ENCODE data around the gene DIO3. TPM values are rescaled to one million over a fixed set of nuclear protein-coding genes. Genes with fewer than 3 reads are reported as not detected.

DIO3 gene
- total RNA-seq, 1 donor from 2014 or later = 1.8 TPM

DNA sequence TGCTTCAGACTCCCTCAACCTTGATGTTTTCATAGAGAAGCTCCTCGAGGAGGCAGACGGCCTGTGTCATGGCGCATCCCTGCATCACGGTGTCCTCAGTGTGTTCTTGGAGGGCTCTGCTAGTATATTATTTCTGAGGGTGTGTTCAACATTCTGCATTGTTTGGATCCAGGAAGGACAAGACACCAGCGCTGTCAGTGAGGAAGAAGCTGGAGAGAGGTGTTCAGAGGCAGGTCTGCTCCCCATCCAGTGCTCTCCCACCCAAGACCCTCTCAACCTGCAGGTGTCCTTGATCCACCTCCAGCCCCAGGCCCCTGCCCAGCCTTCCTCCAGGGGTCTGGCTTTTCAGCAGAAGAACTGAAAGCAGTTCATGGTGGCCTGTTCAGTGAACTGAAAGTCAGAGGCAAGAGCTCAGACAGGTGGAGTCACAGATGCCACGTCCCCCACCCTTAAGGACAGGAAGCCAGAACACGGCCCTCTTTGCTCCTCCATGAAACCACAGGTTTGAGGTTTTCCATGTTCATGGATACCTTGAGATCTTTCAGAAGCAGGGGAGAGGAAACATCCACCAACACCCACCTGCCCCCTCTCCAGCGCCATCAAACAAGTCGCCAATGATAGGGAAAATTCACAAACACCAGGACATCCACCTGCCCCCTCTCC, 37.4 kb downstream of the DIO3 start:
- DNase-seq (ENCODE audit: low spot score) = no peak

DNA sequence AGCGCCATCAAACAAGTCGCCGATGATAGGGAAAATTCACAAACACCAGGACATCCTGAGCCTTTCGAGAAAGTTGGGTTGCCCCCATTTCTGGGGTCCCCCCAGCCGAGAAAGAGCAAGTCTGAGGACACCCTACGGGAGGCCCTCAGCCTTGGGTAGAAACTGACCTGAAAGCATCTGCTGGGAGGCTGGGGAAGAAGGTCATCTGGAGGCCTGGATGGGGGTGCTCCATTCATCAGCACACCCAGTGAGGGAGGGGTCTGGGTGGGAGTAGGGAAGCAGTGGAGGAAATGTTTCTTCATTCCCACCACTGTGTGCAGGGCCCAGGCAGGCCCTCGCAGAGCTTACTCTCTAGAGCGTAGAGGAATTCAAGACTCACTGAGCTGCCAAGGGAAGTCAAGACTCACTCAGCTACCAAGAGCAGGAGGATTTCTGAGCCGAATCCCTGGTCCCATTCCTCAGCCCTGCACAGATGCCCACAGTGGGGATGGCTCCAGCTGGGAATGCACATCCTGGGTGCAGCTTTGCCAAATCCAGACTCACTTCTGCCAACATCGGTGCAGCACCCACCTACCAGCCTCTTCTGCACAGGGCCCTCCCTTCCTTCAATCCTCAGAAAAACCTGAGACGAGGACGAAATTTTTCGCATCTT, 38.1 kb downstream of the DIO3 start:
- DNase-seq (ENCODE audit: low spot score) = no peak

DNA sequence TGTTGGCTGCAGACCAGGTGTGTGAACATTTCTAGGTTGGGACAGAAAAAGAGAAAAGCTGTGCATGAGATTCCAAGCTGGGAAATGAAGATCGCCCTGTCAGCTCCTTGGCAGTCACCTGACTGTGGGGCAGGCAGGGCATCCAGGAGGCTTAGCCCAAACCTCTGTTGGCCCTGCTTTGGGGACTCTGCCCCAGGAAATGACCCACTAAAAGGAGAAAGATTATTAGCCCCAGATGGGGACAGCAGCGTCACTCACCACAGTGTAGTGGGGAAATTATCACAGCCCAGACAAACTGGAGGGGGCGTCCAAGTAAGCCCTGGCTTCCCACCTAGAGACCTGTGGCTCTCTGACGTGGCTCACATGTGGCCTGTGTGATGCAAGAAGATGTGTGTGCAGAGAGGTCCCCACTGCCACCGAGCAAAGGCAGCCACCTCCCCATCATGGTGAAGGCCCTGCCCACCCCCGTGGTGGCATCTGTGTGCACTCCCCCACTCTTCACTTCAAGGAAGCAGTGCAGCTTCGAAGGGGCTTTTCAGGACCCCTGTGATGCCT, 39.1 kb downstream of the DIO3 start:
- no peak for DNase-seq (ENCODE audit: low spot score)

DNA sequence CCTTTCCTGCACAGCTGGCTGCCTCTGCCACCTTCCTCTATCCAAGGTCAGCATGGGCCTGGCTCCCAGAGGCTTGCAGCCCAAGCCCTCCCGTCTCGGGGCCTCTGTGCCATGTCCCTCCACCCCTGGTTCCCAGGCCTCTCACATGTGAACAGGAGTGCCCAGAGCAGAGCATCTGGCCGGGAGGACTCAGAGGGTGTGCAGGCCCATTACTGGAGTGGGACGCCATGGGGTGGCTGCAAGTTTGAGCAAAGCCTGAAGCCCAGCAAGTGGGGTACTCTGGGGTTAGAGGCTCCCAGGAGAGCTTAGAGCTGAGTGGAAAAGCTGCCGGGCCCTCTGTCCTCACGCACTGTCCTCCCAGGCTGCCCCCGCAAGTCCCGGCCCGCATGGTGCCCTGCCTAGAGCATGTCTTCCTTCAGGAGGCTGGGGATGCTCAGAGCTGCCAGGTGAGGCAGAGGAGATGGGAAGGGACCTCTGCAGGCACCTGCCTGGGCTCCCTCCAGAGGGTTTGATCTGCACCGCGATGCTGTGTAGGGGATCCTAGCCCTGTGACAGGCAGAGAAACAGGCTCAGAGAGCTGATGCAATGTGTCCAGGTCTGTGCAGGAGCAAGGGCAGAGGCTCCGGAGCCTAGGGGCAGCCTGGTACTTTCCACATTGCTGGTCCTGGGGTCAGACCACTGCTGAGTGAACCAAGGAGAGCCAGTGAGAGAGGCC, 39.8 kb downstream of the DIO3 start:
- no peak for DNase-seq (ENCODE audit: low spot score)

DNA sequence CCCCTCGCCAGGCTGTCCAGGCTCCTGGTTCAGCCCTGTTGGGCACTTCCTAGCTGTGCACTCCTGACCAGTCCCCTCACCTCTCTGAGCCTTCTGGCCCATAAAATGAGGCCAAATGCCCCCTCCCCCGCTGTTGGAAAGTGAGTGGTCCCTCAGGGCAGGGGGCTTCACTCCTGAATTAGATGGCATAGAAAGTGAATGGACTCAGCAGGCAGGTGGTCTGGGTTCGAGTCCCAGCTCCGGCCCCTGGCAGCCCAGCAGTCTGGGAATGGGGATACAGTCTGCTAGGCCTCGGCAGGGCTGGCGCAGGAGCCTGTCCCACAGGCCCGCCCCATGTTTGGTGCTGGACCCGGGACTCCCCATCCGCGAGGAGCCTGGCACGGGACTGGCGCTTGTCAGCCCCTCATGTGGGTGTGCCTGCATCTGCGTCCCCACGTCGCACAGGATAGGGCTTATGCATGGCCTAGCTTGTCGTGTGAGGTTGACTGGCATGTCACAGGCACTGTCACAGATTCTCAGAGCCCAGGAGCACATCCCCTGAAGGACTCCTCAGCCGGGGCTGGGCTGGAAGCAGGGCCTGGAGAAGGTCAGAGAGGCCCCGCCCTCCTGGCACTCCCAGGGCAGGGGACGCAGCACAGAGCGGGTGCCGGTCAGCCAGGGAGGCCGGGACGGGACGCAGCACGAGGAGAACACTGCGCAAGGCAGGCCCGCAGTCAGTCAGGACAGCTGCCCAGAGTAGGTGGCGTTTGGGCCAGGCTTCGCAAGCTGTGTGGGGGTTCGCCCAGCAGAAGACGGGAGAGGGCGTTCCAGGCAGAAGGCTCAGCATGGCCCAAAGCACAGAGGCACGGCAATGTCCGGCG, 40.5 kb downstream of the DIO3 start:
- DNase-seq (ENCODE audit: low spot score) = no peak

DNA sequence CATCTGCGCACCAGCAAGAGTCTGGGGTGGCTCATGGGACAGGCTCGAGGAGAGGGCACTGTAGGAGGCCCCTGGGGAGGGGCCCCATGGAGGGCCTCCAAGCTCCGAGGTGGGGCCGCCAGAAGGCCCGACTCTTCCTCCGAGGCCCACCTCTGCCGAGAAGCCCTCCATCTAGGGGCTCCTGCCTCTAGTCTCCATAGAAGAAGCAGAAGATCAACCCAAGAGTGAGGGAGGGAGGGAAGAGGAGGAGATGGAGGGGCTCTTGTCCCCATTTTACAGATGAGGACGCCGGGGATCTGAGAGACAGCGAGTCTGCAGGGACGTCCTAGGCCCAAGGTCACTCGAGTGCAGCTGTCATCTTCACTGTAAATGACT, 41.2 kb downstream of the DIO3 start:
- no peak for DNase-seq (ENCODE audit: low spot score)

DNA sequence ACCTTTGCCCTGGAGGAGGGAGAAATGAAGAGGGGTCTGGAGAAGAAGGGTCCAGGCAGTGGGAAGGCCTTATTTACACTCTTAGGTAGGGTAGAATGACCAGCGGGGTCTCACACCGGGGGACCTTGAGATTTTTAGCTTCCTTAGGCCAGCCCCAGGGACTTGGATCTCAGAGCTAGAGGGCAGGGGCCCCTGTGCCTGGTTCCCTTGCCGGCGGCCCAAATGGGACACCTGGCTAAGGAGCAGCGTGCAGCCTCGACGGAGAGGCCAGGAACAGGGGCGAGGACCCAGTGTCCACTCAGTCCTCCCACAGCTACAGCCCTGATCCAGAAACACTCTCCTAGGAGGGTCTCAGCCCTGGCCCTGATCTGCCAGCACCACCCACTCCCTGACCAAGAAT, 41.8 kb downstream of the DIO3 start:
- DNase-seq (ENCODE audit: low spot score) = no peak

DNA sequence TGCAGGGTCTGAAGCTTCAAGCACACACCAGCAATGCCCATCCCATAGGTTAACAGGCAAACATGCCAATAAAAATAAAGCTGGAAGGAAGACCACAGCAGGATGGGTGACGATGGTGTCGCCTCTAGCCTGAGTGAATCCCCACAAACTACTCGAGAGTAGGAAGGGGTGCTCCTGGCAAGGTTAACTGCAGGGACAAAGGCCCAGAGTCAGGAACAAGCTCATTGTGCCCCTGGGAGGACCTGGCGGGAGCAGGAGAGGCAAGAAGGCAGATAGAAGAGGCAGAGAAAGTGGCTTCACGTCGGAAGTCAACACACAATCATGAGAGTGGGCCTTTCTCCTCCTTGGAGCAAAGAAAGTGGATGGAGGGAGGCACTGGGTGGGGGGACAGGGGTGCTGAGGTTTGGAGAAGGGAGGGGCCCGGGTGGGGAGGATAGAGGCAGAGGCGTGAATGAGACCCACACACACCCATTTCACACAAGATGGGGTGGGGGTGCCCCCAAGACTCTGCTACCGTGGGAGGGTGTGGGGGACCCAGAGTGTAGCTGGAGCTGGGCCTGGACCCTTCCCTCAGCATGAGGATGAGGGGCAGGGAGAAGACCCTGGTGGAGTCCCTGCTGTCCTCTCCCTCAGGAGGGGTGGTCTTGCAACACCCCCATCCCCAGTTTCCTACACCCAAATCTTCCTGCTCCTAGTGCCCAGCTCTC, 43.1 kb downstream of the DIO3 start:
- DNase-seq (ENCODE audit: low spot score) = no peak

DNA sequence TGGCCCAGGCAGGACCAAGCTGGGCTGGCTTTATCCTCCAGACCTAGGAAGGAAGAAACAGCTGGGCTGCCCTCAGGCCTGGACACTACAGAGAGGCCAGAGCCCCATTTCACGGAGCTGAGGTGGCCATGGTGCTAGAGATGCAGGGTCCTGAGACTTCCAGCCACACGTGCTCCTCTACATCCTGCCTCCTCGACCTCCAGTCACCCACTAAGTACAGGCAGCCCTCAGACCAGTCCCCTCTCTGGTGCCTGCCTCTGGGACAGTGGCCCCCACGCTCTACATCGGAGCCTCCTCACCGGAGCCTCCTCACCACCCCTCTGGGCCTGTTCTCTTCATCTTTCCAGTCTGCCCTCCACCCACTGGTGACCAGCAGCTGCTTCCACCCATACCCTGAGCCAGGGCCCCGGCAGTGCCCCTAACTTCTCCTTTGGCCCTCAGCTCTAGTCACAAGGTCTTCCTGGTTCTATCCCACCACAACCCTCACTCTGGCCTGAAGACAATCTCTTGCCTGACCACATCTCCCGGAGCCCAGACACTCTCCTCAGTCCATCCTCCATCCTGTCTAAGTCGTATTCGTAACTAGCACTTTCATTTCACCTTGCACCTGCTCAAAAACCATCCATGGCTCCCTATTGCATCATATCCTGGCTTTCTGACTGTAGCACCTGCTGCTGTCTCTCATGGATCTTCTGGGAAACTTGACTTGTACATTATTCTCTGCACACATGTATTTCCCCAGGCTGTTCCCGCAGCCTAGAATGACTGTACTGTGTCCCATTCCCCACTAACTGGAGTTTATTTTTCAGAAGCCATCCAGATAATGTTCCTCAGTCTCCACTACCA, 43.9 kb downstream of the DIO3 start:
- DNase-seq (ENCODE audit: low spot score) = no peak

DNA sequence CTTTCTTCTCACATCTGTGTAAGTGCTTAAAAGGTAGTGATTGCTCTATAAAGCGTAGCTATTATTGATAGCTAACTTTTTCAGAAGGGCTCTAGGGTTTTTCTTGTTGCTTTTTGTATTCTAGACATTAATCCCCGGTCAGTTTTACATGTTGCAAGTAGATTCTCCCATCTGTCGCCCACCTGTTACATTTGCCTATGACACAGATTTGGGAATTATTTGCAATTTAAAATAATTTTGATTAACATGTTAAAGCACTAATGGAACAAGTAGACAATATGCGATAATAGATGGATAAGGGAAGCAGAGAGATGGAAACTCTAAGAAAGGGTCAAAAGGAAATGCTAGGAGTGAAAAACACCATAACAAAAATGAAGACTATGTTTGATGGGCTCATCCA, 44.5 kb downstream of the DIO3 start:
- DNase-seq (ENCODE audit: low spot score) = no peak

Other genes with a start within 250 kb of the DIO3 start
- gene PPP2R5C, start 200.2 kb downstream of the DIO3 start, total RNA-seq = 134 TPM